ENCODE data around the gene TAAR1.
A peak's percentile ranks its signal among the peaks of the same experiment; 100 is the strongest.
"Not testable (repeated sequence)": the region's sequence is repeated elsewhere in the genome, so short reads cannot be mapped to it uniquely, and the experiment has no call there.

Gene TAAR1

GRCh38 chr6:132659082-132659481 lies at the start of gene TAAR1:
Gene TAAR1 (minus strand): TSS chr6:132659182. CDS start chr6:132646003, 13,179 bp downstream.
- no peak for TF ChIP-seq CTCF (IDR thresholded peaks at IDR 0.05; ENCODE audit: insufficient read depth, low read depth, low read length, missing control alignments)
- no peak within 1 kb of the TSS for H3K4me3 ChIP-seq (ENCODE audit: low read length)
- no peak for DNase-seq (ENCODE audit: low read depth)

- H3K4me3 ChIP-seq (ENCODE audit: low read length), result no peak overlapping the region
- no peak for DNase-seq (ENCODE audit: low read depth)
- no peak for TF ChIP-seq CTCF (IDR thresholded peaks at IDR 0.05; ENCODE audit: insufficient read depth, low read depth, low read length, missing control alignments)
Observed at GRCh38 chr6:132708771-132709170, 49.8 kb upstream of the TAAR1 start.

- TF ChIP-seq CTCF (IDR thresholded peaks at IDR 0.05; ENCODE audit: insufficient read depth, low read depth, low read length, missing control alignments), result no peak
- H3K4me3 ChIP-seq (ENCODE audit: low read length), result no peak overlapping the region
- DNase-seq (ENCODE audit: low read depth), result no peak
Observed at GRCh38 chr6:132708002-132708401, 49.0 kb upstream of the TAAR1 start.

GRCh38 chr6:132706756-132707155 lies 47.8 kb upstream of the TAAR1 start:
- peak; percentile 28 for DNase-seq (ENCODE audit: low read depth)
- H3K4me3 ChIP-seq (ENCODE audit: low read length), result not testable (repeated sequence)

GRCh38 chr6:132703936-132704335 lies 45.0 kb upstream of the TAAR1 start:
- no peak for DNase-seq (ENCODE audit: low read depth)
- no peak overlapping the region for H3K4me3 ChIP-seq (ENCODE audit: low read length)
- no peak for TF ChIP-seq CTCF (IDR thresholded peaks at IDR 0.05; ENCODE audit: insufficient read depth, low read depth, low read length, missing control alignments)

- TF ChIP-seq CTCF (IDR thresholded peaks at IDR 0.05; ENCODE audit: insufficient read depth, low read depth, low read length, missing control alignments), result no peak
- DNase-seq (ENCODE audit: low read depth), result no peak
- no peak overlapping the region for H3K4me3 ChIP-seq (ENCODE audit: low read length)
Observed at GRCh38 chr6:132698608-132699007, 39.6 kb upstream of the TAAR1 start.

- no peak for DNase-seq (ENCODE audit: low read depth)
- no peak for TF ChIP-seq CTCF (IDR thresholded peaks at IDR 0.05; ENCODE audit: insufficient read depth, low read depth, low read length, missing control alignments)
Observed at GRCh38 chr6:132695773-132696172, 36.8 kb upstream of the TAAR1 start.

GRCh38 chr6:132693478-132693877 lies 34.5 kb upstream of the TAAR1 start:
- no peak for DNase-seq (ENCODE audit: low read depth)
- no peak overlapping the region for H3K4me3 ChIP-seq (ENCODE audit: low read length)
- TF ChIP-seq CTCF (IDR thresholded peaks at IDR 0.05; ENCODE audit: insufficient read depth, low read depth, low read length, missing control alignments), result no peak

More at GRCh38 chr6:132695773-132696172, 36.8 kb upstream of the TAAR1 start:
- no peak overlapping the region for H3K4me3 ChIP-seq (ENCODE audit: low read length)

Data from epithelial cell of esophagus (primary cell).